Stimulated activated CD4-positive, alpha-beta T cell treated with anti-CD3 and anti-CD28 coated beads, Interleukin-2, amount 100 ng/mL, for 48 hours (primary cell): ENCODE data around the gene BICRAL.

Source experiments
- DNase-seq, 2 donors: peaks; one replicate each; pipeline ENCODE4 v3.0.0-alpha.2; 2020

The BICRAL gene

DNA sequence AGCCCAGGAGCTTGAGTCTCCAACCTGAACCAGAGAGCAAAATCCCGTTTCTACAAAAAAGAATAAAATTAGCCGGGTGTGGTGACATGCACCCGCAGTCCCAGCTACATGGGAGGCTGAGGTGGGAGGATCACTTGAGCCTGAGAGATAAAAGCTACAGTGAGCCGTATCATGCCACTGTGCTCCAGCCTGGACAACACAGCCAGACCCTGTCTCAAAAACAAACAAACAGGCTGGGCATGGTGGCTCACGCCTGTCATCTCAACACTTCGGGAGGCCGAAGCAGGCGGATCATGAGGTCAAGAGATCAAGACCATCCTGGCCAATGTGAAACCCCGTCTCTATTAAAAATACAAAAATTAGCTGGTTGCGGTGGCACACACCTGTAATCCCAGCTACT, 122.6 kb downstream of the BICRAL start:
- DNase-seq = no peak

DNA sequence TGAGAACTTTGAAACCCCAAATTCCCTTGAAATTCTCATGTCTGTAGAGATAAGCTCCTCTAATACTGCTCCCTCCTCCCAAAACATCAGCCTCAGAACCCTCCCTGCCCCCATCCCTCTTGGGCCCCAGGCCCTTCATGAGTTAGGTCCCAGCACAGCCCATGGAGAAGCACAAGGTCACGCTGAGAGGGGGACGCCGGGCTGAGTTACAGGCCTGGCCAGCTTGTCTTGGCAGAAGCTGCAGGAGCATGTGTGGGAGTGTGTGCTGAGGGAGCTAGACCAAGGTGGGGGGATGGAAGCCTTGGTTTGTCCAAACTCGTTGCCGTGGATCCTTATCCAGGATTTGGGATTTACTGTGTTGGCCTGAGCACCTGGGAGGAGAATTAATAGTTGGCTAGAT, 125.5 kb downstream of the BICRAL start:
- no peak for DNase-seq

DNA sequence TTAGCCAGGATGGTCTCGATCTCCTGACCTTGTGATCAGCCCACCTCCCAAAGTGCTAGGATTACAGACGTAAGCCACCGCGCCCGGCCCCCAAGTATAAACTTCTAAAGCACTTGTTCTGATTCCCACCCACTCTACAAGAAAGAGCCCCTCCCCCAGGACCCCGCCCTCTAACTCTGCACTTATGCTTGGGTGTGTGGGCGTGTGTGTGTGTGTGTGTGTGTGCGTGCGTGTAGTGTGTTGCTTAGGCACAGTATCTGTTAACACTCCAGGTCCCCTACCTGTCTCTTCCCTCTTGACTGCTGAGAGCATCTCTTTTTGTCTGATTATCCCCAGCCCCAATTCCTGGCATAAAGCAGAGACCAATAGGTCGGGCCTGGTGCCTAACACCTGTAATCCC, 128.0 kb downstream of the BICRAL start:
- DNase-seq = no peak

DNA sequence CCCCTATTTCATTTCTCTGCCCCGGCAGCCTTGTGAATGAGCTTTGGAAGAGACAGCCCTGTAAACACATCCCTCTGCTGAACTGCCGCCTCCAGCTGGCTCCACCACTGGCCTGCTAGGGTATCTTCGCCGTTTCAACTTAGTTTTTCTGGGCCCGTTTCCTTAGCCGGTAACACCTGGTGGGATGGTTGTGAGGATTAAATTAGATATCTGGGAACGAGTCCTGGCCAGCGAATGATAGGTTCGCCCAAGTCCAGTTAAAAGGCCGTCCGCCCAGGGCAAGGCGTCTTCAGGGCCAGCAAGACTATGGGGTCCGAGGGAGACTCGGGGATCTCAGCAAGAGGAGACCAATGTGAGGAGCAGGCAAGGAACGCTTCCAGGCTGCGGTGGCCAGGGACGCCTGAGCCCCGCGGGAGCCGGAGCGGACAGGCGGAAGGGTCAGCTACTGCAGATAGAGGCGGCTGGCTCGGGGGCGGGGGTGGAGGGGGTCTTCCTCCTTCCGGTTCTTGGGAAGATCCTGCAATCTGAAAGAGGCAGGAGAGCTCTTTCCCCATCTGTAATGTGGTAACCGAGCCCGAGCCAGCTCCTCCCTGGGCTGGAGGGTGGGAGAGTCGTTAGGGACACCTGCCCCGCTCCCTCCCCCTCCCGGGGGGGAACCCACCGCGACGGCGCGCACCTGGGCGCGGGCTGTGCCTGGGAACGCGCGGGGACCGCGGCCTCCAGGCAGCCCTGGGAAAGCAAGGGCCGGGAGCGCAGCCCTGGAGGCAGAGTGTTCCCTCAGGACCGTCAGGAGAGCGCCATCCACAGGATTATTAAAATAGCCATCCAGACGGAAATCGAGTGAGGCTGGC, 129.5 kb downstream of the BICRAL start:
- DNase-seq = no peak

DNA sequence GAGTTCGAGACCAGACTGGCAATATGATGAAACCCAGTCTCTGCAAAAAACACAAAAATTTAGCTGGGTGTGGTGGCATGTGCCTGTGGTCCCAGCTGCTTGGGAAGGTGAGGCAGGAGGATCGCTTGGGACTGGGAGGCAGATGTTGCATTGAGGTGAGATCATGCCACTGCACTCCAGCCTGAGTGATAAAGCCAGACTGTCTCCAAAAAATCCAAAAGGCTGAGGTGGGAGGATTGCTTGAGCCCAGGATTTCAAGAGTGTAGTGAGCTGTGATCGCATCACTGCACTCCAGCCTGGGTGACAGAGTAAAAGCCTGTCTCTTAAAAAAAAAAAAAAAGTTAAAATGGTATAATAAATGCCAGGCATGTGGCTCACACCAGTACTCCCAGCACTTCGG, 132.7 kb downstream of the BICRAL start:
- no peak for DNase-seq

DNA sequence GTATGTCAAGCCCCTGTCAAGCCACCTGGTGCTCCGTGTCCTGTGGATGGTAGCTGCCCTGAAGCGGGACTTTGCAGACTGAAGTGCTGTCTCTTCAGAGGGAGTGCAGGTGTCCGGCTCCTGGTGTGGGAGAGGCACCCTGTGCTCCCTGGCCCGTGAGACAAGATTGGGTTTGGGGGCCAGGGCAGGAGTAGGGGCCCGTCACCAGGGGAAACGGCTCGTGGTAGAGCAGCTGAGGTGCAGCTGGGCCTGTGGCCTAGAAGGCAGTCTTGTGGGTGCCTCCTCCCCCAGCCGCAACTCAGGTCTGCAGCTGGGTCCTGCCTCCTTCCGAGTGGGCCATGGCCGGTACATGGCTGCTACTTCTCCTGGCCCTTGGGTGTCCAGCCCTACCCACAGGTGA, 133.9 kb downstream of the BICRAL start, which contains the start of gene PTCRA:
Gene PTCRA, plus strand, starts transcription at position 322 of the 400 bp plus-strand sequence. Its CDS starts 17 bp downstream, at position 339.
- DNase-seq = no peak

DNA sequence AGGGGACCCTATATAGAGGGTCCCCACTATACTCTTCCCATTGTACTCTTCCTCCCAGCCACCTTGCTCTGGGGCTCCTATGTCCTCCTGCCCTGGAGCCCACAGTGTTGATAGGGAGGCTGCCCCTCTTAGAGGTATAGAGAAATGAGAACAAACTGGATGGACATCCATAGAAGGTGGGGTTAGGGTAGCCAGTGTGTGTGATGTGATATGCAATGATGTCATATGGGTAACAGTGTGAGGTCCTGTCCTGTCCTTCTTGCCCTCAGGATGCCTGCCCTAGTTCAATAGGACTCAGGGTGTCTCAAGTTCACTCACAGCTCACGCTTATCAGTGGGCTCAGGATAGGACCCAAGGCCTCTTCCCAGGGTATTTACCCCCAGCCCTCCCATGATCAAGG, 134.4 kb downstream of the BICRAL start:
- DNase-seq = no peak
